SK-N-SH (cell line): ENCODE results near the gene RNU7-1.

Experiments used
- ELF1 ChIP-seq: IDR thresholded peaks from 2 replicates; pipeline ENCODE4 v1.4.0; 2012
- FOXJ3 ChIP-seq: sonication (generic); formaldehyde crosslinking; IDR thresholded peaks from 2 replicates; pipeline ENCODE4 v1.5.1; 2020; ENCODE audit warnings: mild to moderate bottlenecking, missing genetic modification reagents
- JUND ChIP-seq: IDR thresholded peaks from 2 replicates; pipeline ENCODE4 v1.4.0; 2012
- MXI1 ChIP-seq: IDR thresholded peaks from 2 replicates; pipeline ENCODE4 v1.6.1; 2012; ENCODE audit warnings: mild to moderate bottlenecking, low read depth, low read length, improper control_type of control experiment
- NFIC ChIP-seq: IDR thresholded peaks from 2 replicates; pipeline ENCODE4 v1.4.0; 2012; ENCODE audit warnings: borderline replicate concordance
- POLR2AphosphoS5 ChIP-seq: IDR thresholded peaks from 2 replicates; pipeline ENCODE4 v1.6.1; 2012; ENCODE audit warnings: low read depth, low read length
- RAD21 ChIP-seq: IDR thresholded peaks from 2 replicates; pipeline ENCODE4 v1.6.1; 2012; ENCODE audit warnings: mild to moderate bottlenecking, low read length
- TAF1 ChIP-seq: IDR thresholded peaks from 2 replicates; pipeline ENCODE4 v1.6.1; 2012; ENCODE audit warnings: low read depth, mild to moderate bottlenecking, low read length, moderate library complexity, borderline replicate concordance
- TCF12 ChIP-seq: IDR thresholded peaks from 2 replicates; pipeline ENCODE4 v1.4.0; 2012
- TEAD4 ChIP-seq: IDR thresholded peaks from 2 replicates; pipeline ENCODE4 v1.4.0; 2012; ENCODE audit warnings: mild to moderate bottlenecking, borderline replicate concordance; ENCODE audit not compliant: insufficient read depth
- TF ChIP-seq, protein P1 (sequence below): IDR thresholded peaks from 2 replicates; pipeline ENCODE4 v1.6.1; 2012; ENCODE audit warnings: mild to moderate bottlenecking, low read depth, low read length, moderate library complexity
- TF ChIP-seq, protein P2 (sequence below): fragments of 200-600 bp; sonication (generic); IDR thresholded peaks from 2 replicates; pipeline ENCODE4 v1.6.1; 2017; ENCODE audit warnings: antibody characterized with exemption, mild to moderate bottlenecking, moderate library complexity
- TF ChIP-seq, protein P3 (sequence below): IDR thresholded peaks from 2 replicates; pipeline ENCODE4 v1.4.0; 2012; ENCODE audit warnings: low read depth, borderline replicate concordance
- TF ChIP-seq, protein P4 (sequence below): fragments of 150-350 bp; IDR thresholded peaks from 2 replicates; pipeline ENCODE4 v1.6.1; 2017; ENCODE audit warnings: antibody characterized with exemption, low read length, low read depth, borderline replicate concordance

DNA sequence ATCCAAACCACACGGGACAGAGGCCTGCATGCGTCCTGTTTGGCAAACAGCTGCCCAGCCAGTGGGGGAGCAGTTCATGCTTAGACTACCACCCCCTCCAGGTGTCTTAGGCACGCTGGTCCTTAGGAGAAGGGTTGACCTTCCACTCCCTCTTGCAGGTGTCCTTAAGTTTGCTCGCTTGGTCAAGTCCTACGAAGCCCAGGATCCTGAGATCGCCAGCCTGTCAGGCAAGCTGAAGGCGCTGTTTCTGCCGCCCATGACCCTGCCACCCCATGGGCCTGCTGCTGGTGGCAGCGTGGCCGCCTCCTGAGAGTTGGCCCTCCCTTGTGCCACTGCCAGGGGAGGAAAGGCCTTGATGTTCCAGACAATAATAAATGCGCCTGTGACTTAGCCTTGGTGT, 2.0 kb downstream of the RNU7-1 start:
- TF ChIP-seq, protein P1, sequence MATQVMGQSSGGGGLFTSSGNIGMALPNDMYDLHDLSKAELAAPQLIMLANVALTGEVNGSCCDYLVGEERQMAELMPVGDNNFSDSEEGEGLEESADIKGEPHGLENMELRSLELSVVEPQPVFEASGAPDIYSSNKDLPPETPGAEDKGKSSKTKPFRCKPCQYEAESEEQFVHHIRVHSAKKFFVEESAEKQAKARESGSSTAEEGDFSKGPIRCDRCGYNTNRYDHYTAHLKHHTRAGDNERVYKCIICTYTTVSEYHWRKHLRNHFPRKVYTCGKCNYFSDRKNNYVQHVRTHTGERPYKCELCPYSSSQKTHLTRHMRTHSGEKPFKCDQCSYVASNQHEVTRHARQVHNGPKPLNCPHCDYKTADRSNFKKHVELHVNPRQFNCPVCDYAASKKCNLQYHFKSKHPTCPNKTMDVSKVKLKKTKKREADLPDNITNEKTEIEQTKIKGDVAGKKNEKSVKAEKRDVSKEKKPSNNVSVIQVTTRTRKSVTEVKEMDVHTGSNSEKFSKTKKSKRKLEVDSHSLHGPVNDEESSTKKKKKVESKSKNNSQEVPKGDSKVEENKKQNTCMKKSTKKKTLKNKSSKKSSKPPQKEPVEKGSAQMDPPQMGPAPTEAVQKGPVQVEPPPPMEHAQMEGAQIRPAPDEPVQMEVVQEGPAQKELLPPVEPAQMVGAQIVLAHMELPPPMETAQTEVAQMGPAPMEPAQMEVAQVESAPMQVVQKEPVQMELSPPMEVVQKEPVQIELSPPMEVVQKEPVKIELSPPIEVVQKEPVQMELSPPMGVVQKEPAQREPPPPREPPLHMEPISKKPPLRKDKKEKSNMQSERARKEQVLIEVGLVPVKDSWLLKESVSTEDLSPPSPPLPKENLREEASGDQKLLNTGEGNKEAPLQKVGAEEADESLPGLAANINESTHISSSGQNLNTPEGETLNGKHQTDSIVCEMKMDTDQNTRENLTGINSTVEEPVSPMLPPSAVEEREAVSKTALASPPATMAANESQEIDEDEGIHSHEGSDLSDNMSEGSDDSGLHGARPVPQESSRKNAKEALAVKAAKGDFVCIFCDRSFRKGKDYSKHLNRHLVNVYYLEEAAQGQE = no peak
- TF ChIP-seq ELF1 = no peak
- TF ChIP-seq, protein P2, sequence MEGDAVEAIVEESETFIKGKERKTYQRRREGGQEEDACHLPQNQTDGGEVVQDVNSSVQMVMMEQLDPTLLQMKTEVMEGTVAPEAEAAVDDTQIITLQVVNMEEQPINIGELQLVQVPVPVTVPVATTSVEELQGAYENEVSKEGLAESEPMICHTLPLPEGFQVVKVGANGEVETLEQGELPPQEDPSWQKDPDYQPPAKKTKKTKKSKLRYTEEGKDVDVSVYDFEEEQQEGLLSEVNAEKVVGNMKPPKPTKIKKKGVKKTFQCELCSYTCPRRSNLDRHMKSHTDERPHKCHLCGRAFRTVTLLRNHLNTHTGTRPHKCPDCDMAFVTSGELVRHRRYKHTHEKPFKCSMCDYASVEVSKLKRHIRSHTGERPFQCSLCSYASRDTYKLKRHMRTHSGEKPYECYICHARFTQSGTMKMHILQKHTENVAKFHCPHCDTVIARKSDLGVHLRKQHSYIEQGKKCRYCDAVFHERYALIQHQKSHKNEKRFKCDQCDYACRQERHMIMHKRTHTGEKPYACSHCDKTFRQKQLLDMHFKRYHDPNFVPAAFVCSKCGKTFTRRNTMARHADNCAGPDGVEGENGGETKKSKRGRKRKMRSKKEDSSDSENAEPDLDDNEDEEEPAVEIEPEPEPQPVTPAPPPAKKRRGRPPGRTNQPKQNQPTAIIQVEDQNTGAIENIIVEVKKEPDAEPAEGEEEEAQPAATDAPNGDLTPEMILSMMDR = no peak
- TF ChIP-seq, protein P3, sequence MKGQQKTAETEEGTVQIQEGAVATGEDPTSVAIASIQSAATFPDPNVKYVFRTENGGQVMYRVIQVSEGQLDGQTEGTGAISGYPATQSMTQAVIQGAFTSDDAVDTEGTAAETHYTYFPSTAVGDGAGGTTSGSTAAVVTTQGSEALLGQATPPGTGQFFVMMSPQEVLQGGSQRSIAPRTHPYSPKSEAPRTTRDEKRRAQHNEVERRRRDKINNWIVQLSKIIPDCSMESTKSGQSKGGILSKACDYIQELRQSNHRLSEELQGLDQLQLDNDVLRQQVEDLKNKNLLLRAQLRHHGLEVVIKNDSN = no peak
- TF ChIP-seq POLR2AphosphoS5 = no peak
- no peak for TF ChIP-seq TCF12
- no peak for TF ChIP-seq TAF1
- TF ChIP-seq, protein P4, sequence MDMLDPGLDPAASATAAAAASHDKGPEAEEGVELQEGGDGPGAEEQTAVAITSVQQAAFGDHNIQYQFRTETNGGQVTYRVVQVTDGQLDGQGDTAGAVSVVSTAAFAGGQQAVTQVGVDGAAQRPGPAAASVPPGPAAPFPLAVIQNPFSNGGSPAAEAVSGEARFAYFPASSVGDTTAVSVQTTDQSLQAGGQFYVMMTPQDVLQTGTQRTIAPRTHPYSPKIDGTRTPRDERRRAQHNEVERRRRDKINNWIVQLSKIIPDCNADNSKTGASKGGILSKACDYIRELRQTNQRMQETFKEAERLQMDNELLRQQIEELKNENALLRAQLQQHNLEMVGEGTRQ = no peak
- TF ChIP-seq MXI1 = no peak
- no peak for TF ChIP-seq FOXJ3
- no peak for TF ChIP-seq TEAD4
- no peak for TF ChIP-seq JUND
- TF ChIP-seq RAD21 = no peak
- TF ChIP-seq NFIC = no peak
